ENCODE data around the gene CLSTN2.

CLSTN2 gene

GRCh38 chr3:140344601-140345205 lies 409.7 kb downstream of the CLSTN2 start:
- ChIA-PET POLR2A (no interaction called here), CTCF (interaction anchor here (1.0 to 1.7 kb wide), 3 partner anchors 9 to 21 kb away, joined by 3 read pairs; no protein-coding TSS in a partner anchor)
- DNase-seq (ENCODE audit: extremely low spot score): no peak
- no peak for TF ChIP-seq CTCF (IDR thresholded peaks at IDR 0.05; ENCODE audit: control extremely low read depth, extremely low read depth, low read depth, missing control alignments)

- TF ChIP-seq CTCF (IDR thresholded peaks at IDR 0.05; ENCODE audit: control extremely low read depth, extremely low read depth, low read depth, missing control alignments): no peak
- ChIA-PET POLR2A (no interaction called here), CTCF (no interaction called here)
- no peak for DNase-seq (ENCODE audit: extremely low spot score)
These were observed 412.2 kb downstream of the CLSTN2 start for GRCh38 chr3:140347151-140347550.

GRCh38 chr3:140349938-140350337 lies 415.0 kb downstream of the CLSTN2 start:
- DNase-seq (ENCODE audit: extremely low spot score): no peak
- TF ChIP-seq CTCF (IDR thresholded peaks at IDR 0.05; ENCODE audit: control extremely low read depth, extremely low read depth, low read depth, missing control alignments): no peak
- ChIA-PET POLR2A (no interaction called here), CTCF (no interaction called here)

GRCh38 chr3:140351466-140351865 lies 416.5 kb downstream of the CLSTN2 start:
- DNase-seq (ENCODE audit: extremely low spot score): no peak
- ChIA-PET CTCF (interaction anchor here (1.1 kb wide), 1 partner anchor 17 kb away, joined by 3 read pairs; no protein-coding TSS in a partner anchor), POLR2A (no interaction called here)
- TF ChIP-seq CTCF (IDR thresholded peaks at IDR 0.05; ENCODE audit: control extremely low read depth, extremely low read depth, low read depth, missing control alignments): no peak

- DNase-seq (ENCODE audit: extremely low spot score): no peak
- POLR2A ChIA-PET: no interaction called here
- CTCF ChIA-PET: no interaction called here
- no peak for TF ChIP-seq CTCF (IDR thresholded peaks at IDR 0.05; ENCODE audit: control extremely low read depth, extremely low read depth, low read depth, missing control alignments)
These were observed 420.5 kb downstream of the CLSTN2 start for GRCh38 chr3:140355481-140355880.

GRCh38 chr3:140358686-140359085 lies 423.7 kb downstream of the CLSTN2 start:
- ChIA-PET POLR2A (no interaction called here), CTCF (interaction anchor here (1.5 kb wide), 2 partner anchors 24 to 369 kb away, joined by 3 to 4 read pairs; no protein-coding TSS in a partner anchor)
- no peak for DNase-seq (ENCODE audit: extremely low spot score)
- no peak for TF ChIP-seq CTCF (IDR thresholded peaks at IDR 0.05; ENCODE audit: control extremely low read depth, extremely low read depth, low read depth, missing control alignments)
